A375 (cell line): Measurements from ENCODE around the gene ASPHD2. TPM values are rescaled to one million over a fixed set of nuclear protein-coding genes. Genes with fewer than 3 reads are reported as not detected.

Experiments
- small RNA-seq: library from RNA; depleted of rRNA; stranded (forward); fragments of <200 nt; gene quantifications from one replicate; pipeline ENCODE3, GENCODE V24; 2014
- total RNA-seq: library from RNA; depleted of rRNA; stranded (reverse); fragments of >200 nt; shearing (Covaris generic); gene quantifications from 2 replicates; pipeline ENCODE4 v1.2.3, GENCODE V29; 2014; rRNA removed

ASPHD2 gene, protein sequence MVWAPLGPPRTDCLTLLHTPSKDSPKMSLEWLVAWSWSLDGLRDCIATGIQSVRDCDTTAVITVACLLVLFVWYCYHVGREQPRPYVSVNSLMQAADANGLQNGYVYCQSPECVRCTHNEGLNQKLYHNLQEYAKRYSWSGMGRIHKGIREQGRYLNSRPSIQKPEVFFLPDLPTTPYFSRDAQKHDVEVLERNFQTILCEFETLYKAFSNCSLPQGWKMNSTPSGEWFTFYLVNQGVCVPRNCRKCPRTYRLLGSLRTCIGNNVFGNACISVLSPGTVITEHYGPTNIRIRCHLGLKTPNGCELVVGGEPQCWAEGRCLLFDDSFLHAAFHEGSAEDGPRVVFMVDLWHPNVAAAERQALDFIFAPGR
- total RNA-seq = 1.4 and 2.1 TPM in 2 replicates

DNA sequence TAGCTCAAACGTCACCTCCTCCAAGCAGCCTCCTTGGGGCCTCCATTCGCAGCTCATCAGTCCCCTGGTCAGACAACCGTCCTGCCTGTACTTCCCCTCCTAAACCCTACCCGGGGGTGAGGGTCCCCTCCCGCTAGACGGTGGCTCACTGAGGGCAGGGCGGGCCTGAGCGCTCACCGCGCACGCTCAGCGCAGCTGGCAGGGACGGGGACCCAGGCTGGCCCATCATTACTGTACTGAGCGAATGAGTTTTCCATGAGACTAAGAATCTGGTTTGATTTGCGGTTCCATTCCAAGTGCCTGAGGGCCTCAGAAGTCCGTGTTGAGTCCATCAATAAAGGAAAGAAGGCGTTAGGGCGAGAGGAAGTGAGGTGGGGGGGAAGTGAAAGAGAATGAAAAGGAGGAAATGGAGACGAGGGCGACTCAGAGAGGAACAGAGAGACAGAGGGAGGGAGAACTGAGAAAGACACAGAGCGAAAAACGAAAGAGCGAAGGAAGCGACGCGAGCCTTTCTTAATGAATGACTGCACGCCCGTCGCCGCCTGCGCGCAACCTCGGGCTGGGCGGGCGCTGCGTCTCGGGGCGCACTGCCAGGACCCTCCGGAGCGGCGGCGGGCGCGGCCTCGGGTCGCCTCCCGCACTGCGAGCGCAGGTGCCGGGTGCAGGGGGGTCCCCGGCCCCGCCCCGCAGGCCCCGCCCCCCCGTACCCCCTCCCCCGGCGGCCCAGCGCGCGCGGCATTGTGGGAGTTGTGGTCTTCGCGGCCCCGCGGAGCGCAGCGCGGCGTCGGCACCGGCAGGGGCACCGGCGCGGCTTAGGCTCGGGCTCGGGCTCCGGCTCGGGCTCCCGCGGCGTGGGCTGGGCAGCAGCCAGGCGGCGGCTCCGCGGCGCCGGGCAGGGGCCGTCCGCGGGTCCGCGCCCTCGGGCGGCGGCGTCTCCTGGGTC, at the start of gene ASPHD2:
Gene ASPHD2, plus strand, starts transcription at position 746 of the 943 bp plus-strand sequence. CDS start 4,356 bp downstream, outside the sequence.

DNA sequence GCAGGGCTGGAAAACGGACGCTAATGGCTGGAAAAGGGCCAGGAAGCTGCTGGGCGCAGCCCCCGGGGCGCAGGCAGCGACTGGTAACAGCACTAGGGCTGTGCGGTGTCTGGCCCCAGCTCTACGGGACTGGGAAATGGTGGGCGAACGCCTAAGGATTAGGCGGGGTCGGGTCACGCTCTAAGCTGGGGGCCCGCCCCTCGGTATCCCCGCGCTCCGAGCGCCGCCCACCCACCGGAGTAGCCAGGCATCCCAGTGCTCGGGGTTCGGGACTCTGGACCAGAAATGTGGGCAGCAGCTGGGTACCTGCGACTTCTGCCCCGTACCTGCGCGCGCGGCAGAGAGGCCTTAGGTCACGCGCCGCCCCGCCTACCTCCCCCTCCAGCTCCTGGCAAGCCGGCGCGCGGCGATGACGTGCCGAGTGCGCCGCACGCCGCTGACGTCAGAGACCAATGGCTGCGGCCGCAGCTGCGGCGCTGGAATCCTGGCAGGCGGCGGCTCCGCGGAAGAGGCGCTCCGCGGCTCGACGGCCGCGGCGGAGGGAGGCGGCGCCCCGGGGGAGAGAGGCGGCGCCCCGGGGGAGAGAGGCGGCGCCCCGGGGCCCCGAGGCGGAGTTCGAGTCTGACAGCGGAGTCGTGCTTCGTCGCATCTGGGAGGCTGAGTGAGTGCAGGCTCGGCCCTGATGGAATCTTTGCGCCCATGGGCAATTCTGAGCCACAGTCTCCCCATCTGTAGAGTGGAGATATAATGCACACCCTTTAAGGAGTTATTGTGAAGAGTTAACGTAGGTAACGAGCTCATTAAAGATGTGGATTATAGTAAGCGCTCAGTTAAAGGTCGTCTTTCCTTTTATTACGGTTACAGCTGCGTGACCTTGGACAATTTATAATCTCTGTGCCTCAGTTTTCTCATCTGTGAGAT, 54.6 kb downstream of the ASPHD2 start, which contains the start of the genes HPS4 and SRRD:
Gene HPS4, minus strand, starts transcription at position 345 of the 921 bp plus-strand sequence. CDS start 2,021 bp downstream, outside the sequence.
Gene SRRD, plus strand, starts transcription at position 439 of the 921 bp plus-strand sequence. Its CDS starts 14 bp downstream, at position 453.

Small RNAs within 50 kb of the gene (small RNA-seq; reads per million reads assigned to genes)
- gene RNA5SP495 = not detected

Other genes with a start within 250 kb of the ASPHD2 start
- gene HPS4, start 54.5 kb downstream of the ASPHD2 start, total RNA-seq = 18.0 and 18.1 TPM in 2 replicates
- gene SRRD, start 54.6 kb downstream of the ASPHD2 start, total RNA-seq = 8.3 and 23.5 TPM in 2 replicates
- gene TFIP11, start 83.2 kb downstream of the ASPHD2 start, total RNA-seq = 23.6 and 27.7 TPM in 2 replicates
- gene TPST2, start 160.9 kb downstream of the ASPHD2 start, total RNA-seq = 4.8 and 5.1 TPM in 2 replicates
- gene CRYBB1, start 188.8 kb downstream of the ASPHD2 start, total RNA-seq = not detected in 2 replicates
- gene CRYBA4, start 192.7 kb downstream of the ASPHD2 start, total RNA-seq = not detected in 2 replicates
- gene MIAT, start 228.3 kb downstream of the ASPHD2 start, total RNA-seq = 0.30 and 0.34 TPM in 2 replicates